DND-41 (cell line): ENCODE results near the gene TPM4.

Experiments used
- ATAC-seq: fragments of 200-7000 bp; cut with Tn5 transposase; 3 replicates; pipeline ENCODE4 v1.9.1; 2021; ENCODE audit warnings: low read depth; ENCODE audit not compliant: insufficient read depth
- DNase-seq: peaks from one replicate; pipeline ENCODE4 v3.0.0-alpha.2; 2020
- H2AFZ ChIP-seq: 2 replicates; pipeline ENCODE4 v1.6.0; 2012; ENCODE audit warnings: low read depth, low read length
- H3K27ac ChIP-seq: 2 replicates; pipeline ENCODE4 v1.5.1; 2012; ENCODE audit warnings: low read length, inconsistent platforms
- H3K27me3 ChIP-seq: fragments of 200-600 bp; sonication (generic); 2 replicates; pipeline ENCODE4 v1.6.0; 2012; ENCODE audit warnings: low read length, mild to moderate bottlenecking, inconsistent platforms; ENCODE audit not compliant: insufficient read depth, poor library complexity
- H3K36me3 ChIP-seq: 2 replicates; pipeline ENCODE4 v1.5.1; 2012; ENCODE audit warnings: low read length, inconsistent platforms; ENCODE audit not compliant: insufficient read depth
- H3K4me1 ChIP-seq: 2 replicates; pipeline ENCODE4 v1.5.1; 2012; ENCODE audit warnings: mild to moderate bottlenecking, low read length; ENCODE audit not compliant: insufficient read depth
- H3K4me2 ChIP-seq: 2 replicates; pipeline ENCODE4 v1.6.0; 2012; ENCODE audit warnings: mild to moderate bottlenecking, moderate library complexity, low read length, inconsistent platforms; ENCODE audit not compliant: insufficient read depth
- H3K4me3 ChIP-seq, 2 experiments: fragments of 200-600 bp in 1 of 2; shearing (Covaris generic) in 1 of 2; 2 replicates each; pipeline ENCODE4 v1.5.1; 2012 to 2016; ENCODE audit warnings: inconsistent platforms in 2 of 2, low read length in 2 of 2, mild to moderate bottlenecking in 2 of 2, low read depth in 1 of 2, moderate library complexity in 1 of 2
- H3K79me2 ChIP-seq: 2 replicates; pipeline ENCODE4 v1.6.0; 2012; ENCODE audit warnings: low read length, inconsistent platforms; ENCODE audit not compliant: insufficient read depth
- H3K9ac ChIP-seq: 2 replicates; pipeline ENCODE4 v1.6.0; 2012; ENCODE audit warnings: low read depth, mild to moderate bottlenecking, inconsistent platforms, low read length, moderate library complexity
- H3K9me3 ChIP-seq: 2 replicates; pipeline ENCODE4 v1.5.1; 2012; ENCODE audit warnings: low read length, moderate library complexity, mild to moderate bottlenecking, inconsistent platforms; ENCODE audit not compliant: insufficient read depth, severe bottlenecking
- H4K20me1 ChIP-seq: 2 replicates; pipeline ENCODE4 v1.6.0; 2012; ENCODE audit warnings: low read length; ENCODE audit not compliant: insufficient read depth
- EZH2 ChIP-seq: IDR thresholded peaks from 3 replicates; pipeline ENCODE4 v1.6.1; 2012; ENCODE audit warnings: borderline replicate concordance, low read depth, mild to moderate bottlenecking, moderate library complexity, low read length, inconsistent platforms; ENCODE audit not compliant: severe bottlenecking
- TF ChIP-seq, protein P1 (sequence below): IDR thresholded peaks from 2 replicates; pipeline ENCODE4 v1.5.1; 2012; ENCODE audit warnings: borderline replicate concordance, low read length, moderate library complexity, mild to moderate bottlenecking; ENCODE audit not compliant: poor library complexity, severe bottlenecking; ENCODE audit errors: extremely low read depth

The TPM4 gene

DNA sequence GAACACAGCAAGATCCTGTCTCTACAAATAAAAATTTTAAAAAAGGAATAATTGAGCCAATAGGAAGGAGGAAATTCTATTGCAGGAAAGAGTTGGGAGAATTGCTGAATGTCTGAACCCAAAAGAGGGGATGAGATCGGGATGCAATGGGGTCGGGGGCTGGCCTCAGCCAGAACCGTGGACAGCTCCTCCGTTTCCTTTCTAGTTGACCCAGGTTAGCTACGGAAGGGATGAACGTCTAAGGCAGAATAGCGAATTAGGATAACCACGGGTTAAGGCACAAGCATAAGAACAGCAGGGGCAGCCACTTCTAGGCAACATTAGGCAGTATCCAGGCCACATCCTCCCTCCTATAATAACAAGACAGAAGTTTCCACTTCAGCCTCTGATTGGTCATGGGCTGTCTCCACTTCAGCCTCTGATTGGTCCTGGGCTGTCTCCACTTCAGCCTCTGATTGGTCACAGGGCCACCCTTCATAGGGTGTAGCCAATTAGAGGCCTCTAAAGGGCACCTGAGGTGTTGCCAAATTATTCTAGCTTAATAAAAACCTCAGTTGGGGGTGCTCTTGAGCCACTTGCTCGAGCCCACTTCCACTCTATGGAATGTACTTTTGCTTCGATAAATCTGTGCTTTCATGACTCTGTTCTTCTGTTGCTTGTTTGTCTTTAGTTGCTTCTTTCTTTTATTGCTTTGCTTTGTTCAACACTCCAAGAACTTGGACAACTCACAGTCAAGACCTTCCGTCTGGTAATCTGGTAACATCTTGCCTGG, 24.9 kb upstream of the TPM4 start:
- ATAC-seq (peak; percentile 79), DNase-seq (peak; percentile 44)
- Histone ChIP-seq H3K4me1 (no peaks in the 10 kb centered on the region), H3K9ac (no peak overlapping the region), H3K36me3 (no peaks in the 10 kb centered on the region), H3K27ac (no peak overlapping the region), H2AFZ (no peak overlapping the region), H3K27me3 (no peaks in the 10 kb centered on the region), H3K4me3 (no peak overlapping the region), H3K4me2 (no peak overlapping the region), H3K9me3 (peaks cover 3% of the 10 kb centered on the region), H3K79me2 (no peaks in the 10 kb centered on the region), H4K20me1 (no peaks in the 10 kb centered on the region)
- TF ChIP-seq, protein P1, sequence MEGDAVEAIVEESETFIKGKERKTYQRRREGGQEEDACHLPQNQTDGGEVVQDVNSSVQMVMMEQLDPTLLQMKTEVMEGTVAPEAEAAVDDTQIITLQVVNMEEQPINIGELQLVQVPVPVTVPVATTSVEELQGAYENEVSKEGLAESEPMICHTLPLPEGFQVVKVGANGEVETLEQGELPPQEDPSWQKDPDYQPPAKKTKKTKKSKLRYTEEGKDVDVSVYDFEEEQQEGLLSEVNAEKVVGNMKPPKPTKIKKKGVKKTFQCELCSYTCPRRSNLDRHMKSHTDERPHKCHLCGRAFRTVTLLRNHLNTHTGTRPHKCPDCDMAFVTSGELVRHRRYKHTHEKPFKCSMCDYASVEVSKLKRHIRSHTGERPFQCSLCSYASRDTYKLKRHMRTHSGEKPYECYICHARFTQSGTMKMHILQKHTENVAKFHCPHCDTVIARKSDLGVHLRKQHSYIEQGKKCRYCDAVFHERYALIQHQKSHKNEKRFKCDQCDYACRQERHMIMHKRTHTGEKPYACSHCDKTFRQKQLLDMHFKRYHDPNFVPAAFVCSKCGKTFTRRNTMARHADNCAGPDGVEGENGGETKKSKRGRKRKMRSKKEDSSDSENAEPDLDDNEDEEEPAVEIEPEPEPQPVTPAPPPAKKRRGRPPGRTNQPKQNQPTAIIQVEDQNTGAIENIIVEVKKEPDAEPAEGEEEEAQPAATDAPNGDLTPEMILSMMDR: no peak

DNA sequence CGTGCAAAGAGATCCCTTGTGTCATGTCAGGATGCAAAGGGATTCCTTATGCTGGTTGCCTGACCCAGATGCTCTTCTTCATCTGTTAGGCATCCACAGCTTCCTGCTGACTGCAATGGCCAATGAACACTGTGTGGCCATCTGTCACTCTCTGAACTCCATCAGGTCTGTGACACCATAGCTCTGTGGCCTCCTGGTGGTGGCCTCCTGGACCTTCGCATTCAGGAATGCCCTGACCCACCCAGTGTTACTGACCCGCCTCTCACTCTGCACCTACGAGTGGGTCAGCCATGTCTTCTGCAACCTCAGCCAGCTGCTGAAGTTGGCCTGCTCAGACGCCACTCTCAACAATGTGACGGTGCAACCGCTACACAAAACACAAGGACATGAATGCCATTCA, 23.9 kb upstream of the TPM4 start:
- Histone ChIP-seq H3K4me3 (no peak overlapping the region), H2AFZ (no peak overlapping the region), H3K4me1 (no peaks in the 10 kb centered on the region), H3K79me2 (no peaks in the 10 kb centered on the region), H3K27ac (no peak overlapping the region), H3K9me3 (peaks cover 3% of the 10 kb centered on the region), H3K27me3 (no peaks in the 10 kb centered on the region), H3K36me3 (no peaks in the 10 kb centered on the region), H4K20me1 (no peaks in the 10 kb centered on the region), H3K9ac (no peak overlapping the region), H3K4me2 (no peak overlapping the region)
- ATAC-seq (no peak), DNase-seq (no peak)
- TF ChIP-seq, protein P1: no peak
- TF ChIP-seq EZH2: no peak

DNA sequence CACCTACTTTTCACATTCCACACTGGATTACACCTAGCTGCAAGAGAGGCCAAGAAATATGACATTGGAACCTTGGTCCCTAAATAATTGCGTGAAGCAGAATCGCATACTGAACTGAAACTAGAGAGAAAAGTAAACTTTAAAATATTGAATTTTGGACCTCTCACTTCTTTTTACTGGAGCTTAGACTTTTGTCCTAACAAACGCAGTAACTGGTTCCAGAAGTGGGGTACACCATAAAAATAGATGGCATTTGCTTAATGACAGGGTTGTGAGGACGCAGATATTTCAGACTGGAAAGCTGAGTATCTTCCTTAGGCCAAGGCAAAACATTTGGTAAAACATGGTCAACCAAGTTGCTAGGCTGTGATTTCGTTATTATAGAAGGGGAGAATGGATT, 19.2 kb upstream of the TPM4 start:
- Histone ChIP-seq H3K27ac (no peak overlapping the region), H3K4me2 (no peak overlapping the region), H3K79me2 (no peaks in the 10 kb centered on the region), H3K36me3 (no peaks in the 10 kb centered on the region), H3K27me3 (no peaks in the 10 kb centered on the region), H3K9me3 (peaks cover 3% of the 10 kb centered on the region), H3K9ac (no peak overlapping the region), H3K4me3 (no peak overlapping the region), H2AFZ (no peak overlapping the region), H3K4me1 (no peaks in the 10 kb centered on the region), H4K20me1 (no peaks in the 10 kb centered on the region)
- no peak for TF ChIP-seq EZH2
- TF ChIP-seq, protein P1: no peak
- no peak for DNase-seq
- ATAC-seq: no peak
